Fibroblast of mammary gland (primary cell): ENCODE measurements around the gene CENPB.

Experiments used
- DNase-seq: peaks from one replicate; pipeline ENCODE4 v3.0.0-alpha.2; 2010; ENCODE audit warnings: low read depth
- H3K4me3 ChIP-seq: 2 replicates; pipeline ENCODE4 v1.5.1; 2011; ENCODE audit warnings: low read depth, mild to moderate bottlenecking, low read length, moderate library complexity; ENCODE audit not compliant: control insufficient read depth
- TF ChIP-seq, protein P1 (sequence below): conservative IDR thresholded peaks from 2 replicates; pipeline ENCODE4 v1.5.1; 2011; ENCODE audit warnings: low read depth, low read length, inconsistent platforms; ENCODE audit not compliant: control insufficient read depth, insufficient read depth

Gene CENPB

DNA sequence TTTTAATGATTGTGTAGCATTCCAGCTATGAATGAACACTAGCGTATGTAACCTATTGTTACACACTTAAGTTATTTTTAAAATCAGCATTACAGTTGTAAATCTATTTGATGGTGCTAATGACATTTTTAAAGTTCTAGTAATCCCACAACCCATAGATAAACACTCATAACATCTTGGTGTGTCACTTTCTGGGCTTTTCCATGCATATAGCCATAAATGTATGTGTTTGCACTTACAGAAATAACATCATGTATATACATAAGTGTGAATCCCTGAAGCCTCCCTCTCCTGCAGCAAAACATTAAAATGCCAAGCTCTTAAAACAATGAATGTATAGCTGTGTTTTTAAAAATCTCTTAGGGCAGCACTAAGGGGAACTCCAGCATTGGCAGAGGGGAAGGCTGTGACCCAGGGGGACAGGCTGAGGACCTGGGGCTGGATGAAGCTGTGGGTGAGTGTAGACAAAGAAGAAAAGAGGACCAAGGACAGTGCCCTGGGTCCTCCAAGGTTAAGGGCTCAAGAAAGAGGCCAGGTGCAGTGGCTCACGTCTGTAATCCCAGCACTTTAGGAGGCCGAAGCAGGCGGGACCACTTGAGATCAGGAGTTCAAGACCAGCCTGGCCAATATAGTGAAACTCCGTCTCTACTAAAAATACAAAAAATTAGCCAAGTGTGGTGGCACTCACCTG lies 929 bp upstream of the CENPB start:
- H3K4me3 ChIP-seq = peak overlapping the region; percentile 47
- TF ChIP-seq, protein P1, sequence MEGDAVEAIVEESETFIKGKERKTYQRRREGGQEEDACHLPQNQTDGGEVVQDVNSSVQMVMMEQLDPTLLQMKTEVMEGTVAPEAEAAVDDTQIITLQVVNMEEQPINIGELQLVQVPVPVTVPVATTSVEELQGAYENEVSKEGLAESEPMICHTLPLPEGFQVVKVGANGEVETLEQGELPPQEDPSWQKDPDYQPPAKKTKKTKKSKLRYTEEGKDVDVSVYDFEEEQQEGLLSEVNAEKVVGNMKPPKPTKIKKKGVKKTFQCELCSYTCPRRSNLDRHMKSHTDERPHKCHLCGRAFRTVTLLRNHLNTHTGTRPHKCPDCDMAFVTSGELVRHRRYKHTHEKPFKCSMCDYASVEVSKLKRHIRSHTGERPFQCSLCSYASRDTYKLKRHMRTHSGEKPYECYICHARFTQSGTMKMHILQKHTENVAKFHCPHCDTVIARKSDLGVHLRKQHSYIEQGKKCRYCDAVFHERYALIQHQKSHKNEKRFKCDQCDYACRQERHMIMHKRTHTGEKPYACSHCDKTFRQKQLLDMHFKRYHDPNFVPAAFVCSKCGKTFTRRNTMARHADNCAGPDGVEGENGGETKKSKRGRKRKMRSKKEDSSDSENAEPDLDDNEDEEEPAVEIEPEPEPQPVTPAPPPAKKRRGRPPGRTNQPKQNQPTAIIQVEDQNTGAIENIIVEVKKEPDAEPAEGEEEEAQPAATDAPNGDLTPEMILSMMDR = no peak
- no peak for DNase-seq

DNA sequence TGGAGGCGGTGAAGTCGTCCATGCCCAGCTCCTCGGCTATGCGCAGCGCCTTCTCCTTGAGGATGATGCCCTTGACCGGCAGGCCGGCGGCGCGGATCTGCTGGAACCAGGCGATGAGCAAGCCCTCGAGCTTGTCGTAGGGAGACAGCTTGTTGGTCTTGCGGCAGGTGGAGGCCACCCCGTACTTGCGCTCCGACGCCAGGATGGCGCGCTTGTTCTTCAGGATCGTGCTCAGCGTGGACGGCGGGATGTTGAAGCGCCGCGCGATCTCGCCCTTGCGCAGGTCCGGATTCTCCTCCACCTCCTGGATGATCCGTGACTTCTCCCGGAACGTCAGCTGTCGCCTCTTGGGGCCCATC lies 435 bp downstream of the CENPB start:
- peak; percentile 45 for DNase-seq
- peak overlapping the region; percentile 72 for H3K4me3 ChIP-seq
- TF ChIP-seq, protein P1 = no peak

DNA sequence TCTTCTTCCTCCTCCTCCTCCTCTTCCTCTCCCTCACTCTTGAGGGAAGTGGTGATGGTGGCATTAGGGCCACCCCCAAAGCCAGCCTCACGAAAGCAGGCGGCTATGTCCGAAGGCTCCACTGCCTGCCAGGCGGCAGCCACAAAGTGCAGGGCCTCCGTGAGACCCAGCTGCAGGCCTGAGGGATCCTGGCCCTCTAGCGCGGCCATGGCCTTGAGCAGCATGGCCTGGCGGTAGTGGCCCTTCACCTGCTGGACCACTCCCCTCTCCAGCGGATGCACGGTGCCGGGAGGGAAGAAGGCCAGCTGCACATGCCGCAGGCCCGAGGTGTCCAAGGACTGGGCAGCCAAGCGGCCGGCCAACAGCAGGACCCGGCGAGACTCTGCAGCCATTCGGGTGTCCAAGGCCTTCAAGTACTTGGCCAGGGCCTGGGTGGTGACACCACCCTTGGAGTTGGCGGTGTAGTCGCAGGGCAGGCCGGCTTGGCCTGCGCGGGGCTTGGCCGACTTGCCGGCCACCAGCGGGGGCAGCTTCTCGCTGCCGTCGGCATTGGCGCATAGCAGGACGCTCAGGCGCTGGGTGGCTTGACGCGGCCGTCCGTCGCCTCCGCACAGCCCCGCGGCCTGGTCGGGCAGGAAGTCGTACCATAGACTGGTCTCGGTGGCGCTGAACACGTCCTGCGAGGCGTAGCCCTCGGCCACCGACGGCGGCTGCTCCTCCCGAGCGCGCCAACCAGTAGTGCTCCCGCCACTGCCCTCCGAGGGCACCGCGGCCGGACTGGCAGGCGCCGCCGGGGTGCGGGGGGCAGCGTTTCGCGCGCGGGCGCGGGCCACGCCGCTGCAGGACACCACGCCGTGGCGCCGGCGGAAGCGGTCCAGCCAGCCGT lies 1.1 kb downstream of the CENPB start:
- peak overlapping the region; percentile 72 for H3K4me3 ChIP-seq
- TF ChIP-seq, protein P1 = no peak
- no peak for DNase-seq

DNA sequence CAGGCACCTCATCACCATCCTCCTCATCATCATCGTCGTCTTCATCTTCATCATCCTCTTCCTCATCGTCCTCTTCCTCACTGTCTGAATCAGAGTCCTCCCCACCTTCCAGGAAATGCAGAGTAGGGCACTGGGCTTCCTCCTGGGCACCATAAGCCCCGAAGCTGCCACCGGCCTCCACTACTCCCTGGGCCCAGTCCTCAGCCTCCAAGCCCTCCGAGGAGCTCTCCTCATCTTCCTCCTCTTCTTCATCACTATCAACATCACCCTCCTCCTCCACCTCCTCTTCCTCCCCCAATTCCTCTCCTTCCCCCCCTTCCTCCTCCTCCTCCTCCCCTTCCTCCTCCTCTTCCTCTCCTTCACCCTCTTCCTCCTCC lies 1.7 kb downstream of the CENPB start:
- TF ChIP-seq, protein P1 = no peak
- no peak for DNase-seq
- H3K4me3 ChIP-seq = peak overlapping the region; percentile 72

DNA sequence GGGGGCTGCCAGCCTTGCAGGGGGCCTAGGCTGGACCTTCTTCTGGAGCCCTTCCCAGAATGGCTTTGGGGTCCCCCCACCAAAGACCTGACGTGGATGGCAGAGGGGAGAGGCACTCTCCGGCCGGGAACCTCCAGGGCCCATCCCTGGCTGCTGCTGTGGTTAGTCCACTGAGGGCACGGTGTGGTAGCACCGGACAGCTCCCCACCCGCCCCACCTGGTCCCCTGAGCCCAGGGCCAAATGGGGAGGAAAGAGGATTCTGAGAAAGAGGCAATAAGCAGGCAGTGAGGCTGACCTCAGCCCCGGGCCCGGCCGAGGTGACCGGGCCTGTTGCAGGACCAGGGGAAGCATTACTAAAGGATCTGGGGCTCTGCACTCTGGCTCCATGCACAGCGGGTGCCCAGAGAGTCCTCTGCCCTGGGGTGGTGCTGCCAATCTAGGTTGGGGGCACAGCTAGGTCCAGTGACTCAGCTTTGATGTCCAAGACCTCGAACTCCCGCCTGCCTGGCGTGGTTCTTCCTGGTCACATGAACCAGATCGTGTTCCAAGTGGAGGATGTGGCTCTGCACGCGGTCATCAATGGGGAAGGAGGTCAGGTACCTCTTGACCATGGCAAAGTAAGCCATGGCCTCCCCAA lies 2.2 kb downstream of the CENPB start:
- TF ChIP-seq, protein P1 = no peak
- peak; percentile 59 for DNase-seq
- H3K4me3 ChIP-seq = peak overlapping the region; percentile 72

DNA sequence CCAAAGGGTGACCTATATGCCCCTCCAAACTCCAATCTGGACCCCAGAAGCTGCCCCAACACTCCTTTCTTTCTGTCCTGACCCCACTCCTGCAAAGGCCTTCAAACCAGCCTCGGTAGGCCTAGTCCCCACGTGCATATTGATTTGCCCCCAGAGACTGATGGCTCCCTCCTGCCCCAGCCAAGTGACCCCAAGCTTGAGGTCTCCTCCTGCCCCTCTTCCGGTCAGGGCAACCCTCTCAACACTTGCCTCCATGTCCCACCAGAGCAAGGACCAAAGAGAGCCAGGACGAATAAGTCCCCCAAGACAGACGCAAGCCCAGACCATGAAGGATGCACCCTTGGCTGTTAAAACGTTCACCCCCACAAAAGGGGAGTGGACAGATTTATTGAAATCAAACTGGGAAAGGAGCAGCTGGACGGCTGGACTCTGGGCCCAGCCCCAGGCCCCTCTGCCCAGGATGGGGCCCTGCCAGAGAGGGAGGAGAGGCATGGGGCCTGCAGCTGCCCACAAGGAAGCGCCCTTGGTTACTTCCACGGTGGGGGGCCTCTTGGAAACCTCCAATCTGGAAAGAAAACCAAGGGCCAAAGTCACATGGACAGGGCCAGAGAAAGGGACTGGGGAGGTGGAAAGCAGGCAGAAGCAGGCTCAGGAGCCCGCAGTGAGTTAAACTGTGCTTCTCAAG lies 2.9 kb downstream of the CENPB start:
- DNase-seq = no peak
- peak overlapping the region; percentile 72 for H3K4me3 ChIP-seq
- TF ChIP-seq, protein P1 = no peak
